ENCODE data around the gene ELAPOR2.

DNA sequence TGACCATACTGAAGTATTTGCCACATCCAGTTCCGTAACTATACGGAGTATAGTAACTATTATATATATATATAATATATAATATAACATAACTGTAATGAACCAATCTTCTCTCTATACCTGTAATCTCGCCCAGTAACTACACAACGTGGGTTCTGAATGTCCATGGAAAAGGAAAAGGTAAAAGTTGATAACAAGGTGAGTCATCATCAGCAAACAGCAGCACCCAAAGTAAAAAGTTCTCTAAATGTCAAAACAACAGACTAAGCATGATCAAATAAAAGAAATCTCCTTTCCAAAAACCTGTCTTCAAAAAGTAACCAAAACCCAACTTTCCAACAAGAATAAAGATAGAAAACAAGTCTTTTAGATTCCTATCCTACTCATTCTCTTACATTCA, 42.8 kb downstream of the ELAPOR2 start:
- TF ChIP-seq POLR2AphosphoS2 (IDR thresholded peaks at IDR 0.05; ENCODE audit: low read length) = no peak
- no peak for TF ChIP-seq PTBP1 (IDR thresholded peaks at IDR 0.05; ENCODE audit: low read depth, low read length)
- no peak for TF ChIP-seq RAD21 (CRISPR knock-in tag; conservative IDR thresholded peaks at IDR 0.05 in 1 of 2, IDR thresholded peaks at IDR 0.05 in 1 of 2)
- no peak for TF ChIP-seq HDAC8 (tag; IDR thresholded peaks at IDR 0.05)

Measured in K562 (cell line).